GM23248 (cell line): ENCODE data around the gene RRBP1. TPM values are rescaled to one million over a fixed set of nuclear protein-coding genes. Genes with fewer than 3 reads are reported as not detected.

Experiments used
- DNase-seq: peaks from one replicate; pipeline ENCODE4 v3.0.0-alpha.2; 2015
- H2AFZ ChIP-seq: fragments of 200-600 bp; sonication (generic); 2 replicates; pipeline ENCODE4 v1.6.1; 2016; ENCODE audit warnings: antibody characterized with exemption
- H3F3A ChIP-seq: fragments of 200-600 bp; sonication (generic); 2 replicates; pipeline ENCODE4 v1.6.1; 2016; ENCODE audit warnings: mild to moderate bottlenecking, antibody characterized with exemption, mixed run types; ENCODE audit not compliant: insufficient read depth
- H3K27ac ChIP-seq: fragments of 200-600 bp; sonication (generic); 2 replicates; pipeline ENCODE4 v1.5.1; 2016; ENCODE audit warnings: mild to moderate bottlenecking
- H3K27me3 ChIP-seq: fragments of 200-600 bp; sonication (generic); replicated peaks from 2 replicates; pipeline ENCODE4 v1.6.1; 2016; ENCODE audit warnings: mild to moderate bottlenecking; ENCODE audit not compliant: insufficient read depth
- H3K36me3 ChIP-seq: fragments of 200-600 bp; sonication (generic); 2 replicates; pipeline ENCODE4 v1.6.1; 2016; ENCODE audit warnings: low read depth, mild to moderate bottlenecking
- H3K4me1 ChIP-seq: fragments of 200-600 bp; sonication (generic); 2 replicates; pipeline ENCODE4 v1.6.1; 2016; ENCODE audit warnings: mild to moderate bottlenecking; ENCODE audit not compliant: insufficient read depth
- H3K4me2 ChIP-seq: fragments of 200-600 bp; sonication (generic); one replicate; pipeline ENCODE4 v1.6.1; 2016; ENCODE audit warnings: mild to moderate bottlenecking; ENCODE audit not compliant: unreplicated experiment
- H3K4me3 ChIP-seq: fragments of 200-600 bp; sonication (generic); 2 replicates; pipeline ENCODE4 v1.5.1; 2016; ENCODE audit warnings: mild to moderate bottlenecking
- H3K79me2 ChIP-seq: fragments of 200-600 bp; sonication (generic); 2 replicates; pipeline ENCODE4 v1.6.1; 2016; ENCODE audit warnings: mild to moderate bottlenecking; ENCODE audit not compliant: insufficient read depth
- H3K9ac ChIP-seq: fragments of 200-600 bp; sonication (generic); 2 replicates; pipeline ENCODE4 v1.6.1; 2016; ENCODE audit warnings: mild to moderate bottlenecking
- H3K9me2 ChIP-seq: fragments of 200-600 bp; sonication (generic); 2 replicates; pipeline ENCODE4 v1.6.1; 2016; ENCODE audit warnings: mixed run types, mild to moderate bottlenecking, moderate library complexity; ENCODE audit not compliant: insufficient read depth
- H3K9me3 ChIP-seq: fragments of 200-600 bp; sonication (generic); one replicate; pipeline ENCODE4 v1.6.1; 2017; ENCODE audit warnings: low read depth
- H4K20me1 ChIP-seq: fragments of 200-600 bp; sonication (generic); 2 replicates; pipeline ENCODE4 v1.6.0; 2016; ENCODE audit not compliant: insufficient read depth
- EZH2 ChIP-seq: fragments of 200-600 bp; sonication (generic); IDR thresholded peaks from 2 replicates; pipeline ENCODE4 v1.6.1; 2018; ENCODE audit warnings: antibody characterized with exemption, mild to moderate bottlenecking; ENCODE audit not compliant: insufficient read depth, poor library complexity, severe bottlenecking
- EZH2phosphoT487 ChIP-seq: fragments of 200-600 bp; sonication (generic); IDR thresholded peaks from 2 replicates; pipeline ENCODE4 v1.6.1; 2018; ENCODE audit warnings: antibody characterized with exemption, moderate library complexity, mild to moderate bottlenecking, low read depth; ENCODE audit not compliant: insufficient read depth
- WGBS, 2 experiments: methylation state at CpG; one replicate each; pipeline ENCODE4 v1.1.6; 2015 to 2017; ENCODE audit warnings: low lambda C conversion rate in 2 of 2, low coverage in 1 of 2; ENCODE audit errors: missing lambda C conversion rate in 2 of 2; 5-methylcytosine and 5-hydroxymethylcytosine counted together
- in situ Hi-C: fragments of 300-500 bp; cut with MboI; formaldehyde crosslinking; loops from 2 replicates; pipeline ENCODE4 v1.15.0; 2020
- polyA plus RNA-seq: library from polyadenylated mRNA; unstranded; fragments of >200 nt; fragmentation: Nextera tagmentation; extraction: Ambion mirVana; gene quantifications from 2 replicates; pipeline ENCODE4 v1.2.1, GENCODE V29; 2016
- total RNA-seq: library from RNA; depleted of rRNA; stranded (reverse); fragments of >200 nt; shearing (Covaris generic); gene quantifications from 2 replicates; pipeline ENCODE4 v1.2.3, GENCODE V29; 2014

The RRBP1 gene
- total and polyA plus RNA-seq, 2 experiments from 2014 or later, result 127 to 182 TPM

DNA sequence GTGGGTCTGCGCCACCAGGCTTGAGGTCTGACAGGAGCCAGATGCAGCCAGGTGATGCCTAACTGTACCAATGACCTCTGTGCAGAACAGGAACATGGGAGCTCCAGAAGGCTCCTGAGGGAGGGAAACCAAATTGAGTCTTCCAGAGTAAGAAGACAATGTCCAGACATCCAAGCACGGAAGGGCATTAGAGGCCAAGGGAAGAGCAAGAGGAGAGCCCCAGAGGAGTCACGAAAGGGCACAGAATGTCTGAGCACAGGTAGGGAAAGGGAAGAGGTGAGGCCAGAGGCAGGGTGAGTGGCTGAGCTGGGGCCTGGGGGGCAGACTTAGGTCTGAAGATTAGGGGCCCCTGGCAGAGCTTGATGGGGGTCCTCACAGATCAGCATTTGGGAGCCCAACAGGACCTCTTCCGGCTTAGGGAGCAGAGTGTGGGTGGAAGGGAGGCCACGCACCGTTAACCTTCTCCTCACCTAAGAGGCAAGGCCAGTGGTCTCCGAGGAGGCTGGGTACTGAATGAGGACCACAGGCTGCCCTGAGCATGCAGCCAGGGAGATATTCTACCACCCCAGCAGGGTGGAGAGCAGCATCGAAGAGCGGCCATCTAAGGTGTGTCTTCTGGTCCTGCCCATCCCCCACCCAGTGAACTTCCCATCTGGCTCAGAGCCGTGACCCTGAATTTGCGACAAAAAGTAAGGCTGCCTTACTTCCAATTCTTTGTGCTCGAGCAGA, 41.7 kb downstream of the RRBP1 start:
- H3K4me2 ChIP-seq, result no peak overlapping the region
- H3F3A ChIP-seq, result no peaks in the 10 kb centered on the region
- no peak overlapping the region for H3K9ac ChIP-seq
- H3K36me3 ChIP-seq, result peaks cover 15% of the 10 kb centered on the region; the same call in 1 of the 2 replicates
- no peaks in the 10 kb centered on the region; the same call in 1 of the 2 replicates for H4K20me1 ChIP-seq
- H3K79me2 ChIP-seq, result peaks cover 100% of the 10 kb centered on the region
- H3K4me1 ChIP-seq, result no peaks in the 10 kb centered on the region
- in situ Hi-C loops, result loop anchor here (25.0 kb wide), 1 partner anchor 647 kb away; the partner anchor contains the start of gene ZNF133
- DNase-seq, result no peak
- H3K4me3 ChIP-seq, result no peak overlapping the region
- H3K27me3 ChIP-seq, result no peaks in the 10 kb centered on the region
- H3K27ac ChIP-seq, result no peak overlapping the region
- no peaks in the 10 kb centered on the region for H3K9me3 ChIP-seq
- WGBS, 2 experiments, result 87 to 91% methylated on average over 12 of the region's 12 CpGs
- TF ChIP-seq EZH2phosphoT487, result no peak
- H2AFZ ChIP-seq, result no peak overlapping the region
- no peaks in the 10 kb centered on the region for H3K9me2 ChIP-seq

- no peak overlapping the region for H3K27ac ChIP-seq
- H3K9ac ChIP-seq, result no peak overlapping the region
- DNase-seq, result no peak
- in situ Hi-C loops, result loop anchor here (25.0 kb wide), 1 partner anchor 648 kb away; the partner anchor contains the start of gene ZNF133
- H3K9me3 ChIP-seq, result no peaks in the 10 kb centered on the region
- H3F3A ChIP-seq, result no peaks in the 10 kb centered on the region
- WGBS, 2 experiments, result 71 to 76% methylated on average over 6 of the region's 6 CpGs
- no peak overlapping the region for H2AFZ ChIP-seq
- no peak overlapping the region for H3K4me2 ChIP-seq
- no peak overlapping the region for H3K4me3 ChIP-seq
- H3K9me2 ChIP-seq, result no peaks in the 10 kb centered on the region
- H3K4me1 ChIP-seq, result no peaks in the 10 kb centered on the region
- no peaks in the 10 kb centered on the region for H3K27me3 ChIP-seq
- H3K36me3 ChIP-seq, result peaks cover 15% of the 10 kb centered on the region; the same call in 1 of the 2 replicates
- H3K79me2 ChIP-seq, result peaks cover 100% of the 10 kb centered on the region
- no peak for TF ChIP-seq EZH2
- TF ChIP-seq EZH2phosphoT487, result no peak
- H4K20me1 ChIP-seq, result no peaks in the 10 kb centered on the region; the same call in 1 of the 2 replicates
Measured at GRCh38 chr20:17638835-17639407, 43.1 kb downstream of the RRBP1 start.

DNA sequence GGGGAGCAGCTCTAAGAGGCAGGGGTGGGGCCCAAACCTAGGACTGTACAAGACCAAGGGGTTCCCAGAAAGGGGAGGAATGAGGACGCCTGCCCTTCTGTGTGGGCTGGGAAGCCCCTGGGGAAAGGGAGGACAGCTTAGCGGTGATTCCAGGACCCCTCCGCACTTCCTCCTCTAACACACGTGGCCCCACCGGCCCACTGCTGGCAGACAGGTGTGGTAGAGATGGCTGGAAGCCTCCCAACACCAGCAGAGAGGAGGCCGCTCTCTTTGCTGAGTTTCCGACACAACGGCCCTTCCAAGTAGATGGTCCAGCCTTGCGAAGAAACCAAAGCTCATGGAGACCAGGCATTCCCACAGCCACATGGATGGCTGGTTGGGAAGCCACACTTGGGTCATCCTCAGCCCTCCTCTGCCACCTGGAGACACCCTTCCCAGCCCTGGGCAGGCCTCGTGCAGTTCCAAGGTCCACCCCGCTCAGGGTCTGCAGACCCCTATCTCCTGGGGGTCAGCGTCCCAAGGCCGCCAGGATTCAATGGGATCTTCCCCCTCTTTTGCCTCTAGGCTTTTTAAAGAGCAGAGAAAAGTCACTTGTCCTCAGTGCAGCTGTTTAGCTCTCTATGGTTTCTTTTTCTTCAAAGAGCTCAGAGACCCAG, 43.9 kb downstream of the RRBP1 start:
- no peak for DNase-seq
- no peaks in the 10 kb centered on the region; the same call in 1 of the 2 replicates for H4K20me1 ChIP-seq
- no peak overlapping the region for H3K9ac ChIP-seq
- H3K9me3 ChIP-seq, result no peaks in the 10 kb centered on the region
- H3K4me1 ChIP-seq, result no peaks in the 10 kb centered on the region
- in situ Hi-C loops, result loop anchor here (25.0 kb wide), 1 partner anchor 649 kb away; the partner anchor contains the start of gene ZNF133
- H3F3A ChIP-seq, result no peaks in the 10 kb centered on the region
- no peak overlapping the region for H3K4me2 ChIP-seq
- TF ChIP-seq EZH2phosphoT487, result no peak
- no peak for TF ChIP-seq EZH2
- H3K27me3 ChIP-seq, result no peaks in the 10 kb centered on the region
- peaks cover 21% of the 10 kb centered on the region; the same call in 1 of the 2 replicates for H3K36me3 ChIP-seq
- 81 to 84% methylated on average over 12 to 13 of the region's 13 CpGs for WGBS, 2 experiments
- H3K4me3 ChIP-seq, result no peak overlapping the region
- H3K9me2 ChIP-seq, result no peaks in the 10 kb centered on the region
- no peak overlapping the region for H2AFZ ChIP-seq
- H3K27ac ChIP-seq, result no peak overlapping the region
- peaks cover 100% of the 10 kb centered on the region for H3K79me2 ChIP-seq

- H3K27me3 ChIP-seq, result no peaks in the 10 kb centered on the region
- H3K79me2 ChIP-seq, result peaks cover 100% of the 10 kb centered on the region
- H3K36me3 ChIP-seq, result peaks cover 28% of the 10 kb centered on the region; the same call in 1 of the 2 replicates
- H3F3A ChIP-seq, result no peaks in the 10 kb centered on the region
- no peak overlapping the region for H3K4me2 ChIP-seq
- no peak for DNase-seq
- H3K27ac ChIP-seq, result no peak overlapping the region
- H3K9ac ChIP-seq, result no peak overlapping the region
- H3K4me1 ChIP-seq, result no peaks in the 10 kb centered on the region
- H3K4me3 ChIP-seq, result no peak overlapping the region
- no peaks in the 10 kb centered on the region for H3K9me2 ChIP-seq
- 95 to 100% methylated on average over 4 of the region's 4 CpGs for WGBS, 2 experiments
- TF ChIP-seq EZH2phosphoT487 (no peak), EZH2 (no peak)
- H4K20me1 ChIP-seq, result no peaks in the 10 kb centered on the region; the same call in 1 of the 2 replicates
- no peaks in the 10 kb centered on the region for H3K9me3 ChIP-seq
- in situ Hi-C loops, result loop anchor here (25.0 kb wide), 1 partner anchor 650 kb away; the partner anchor contains the start of gene ZNF133
- no peak overlapping the region for H2AFZ ChIP-seq
Measured at GRCh38 chr20:17637413-17637780, 44.6 kb downstream of the RRBP1 start.
